Stimulated activated CD4-positive, alpha-beta T cell treated with anti-CD3 and anti-CD28 coated beads, Interleukin-1b, Interleukin-23, amount 100 ng/mL, for 1 hour (primary cell): ENCODE measurements around the gene GEMIN5.
A peak's percentile ranks its signal among the peaks of the same experiment; 100 is the strongest.
"Not testable (repeated sequence)": the region's sequence is repeated elsewhere in the genome, so short reads cannot be mapped to it uniquely, and the experiment has no call there.

Experiments
- DNase-seq, 2 donors: peaks; one replicate each; pipeline ENCODE4 v3.0.0-alpha.2; 2020; ENCODE audit warnings: low read depth in 2 of 2

GEMIN5 gene

GRCh38 chr5:154937718-154938466 lies at the start of gene GEMIN5:
GEMIN5 (minus strand) TSS chr5:154938211; CDS start chr5:154938133, 78 bp downstream.
- DNase-seq = peak; percentile 44 to 70

GRCh38 chr5:154986151-154986550 lies 48.1 kb upstream of the GEMIN5 start:
- no peak for DNase-seq

DNA sequence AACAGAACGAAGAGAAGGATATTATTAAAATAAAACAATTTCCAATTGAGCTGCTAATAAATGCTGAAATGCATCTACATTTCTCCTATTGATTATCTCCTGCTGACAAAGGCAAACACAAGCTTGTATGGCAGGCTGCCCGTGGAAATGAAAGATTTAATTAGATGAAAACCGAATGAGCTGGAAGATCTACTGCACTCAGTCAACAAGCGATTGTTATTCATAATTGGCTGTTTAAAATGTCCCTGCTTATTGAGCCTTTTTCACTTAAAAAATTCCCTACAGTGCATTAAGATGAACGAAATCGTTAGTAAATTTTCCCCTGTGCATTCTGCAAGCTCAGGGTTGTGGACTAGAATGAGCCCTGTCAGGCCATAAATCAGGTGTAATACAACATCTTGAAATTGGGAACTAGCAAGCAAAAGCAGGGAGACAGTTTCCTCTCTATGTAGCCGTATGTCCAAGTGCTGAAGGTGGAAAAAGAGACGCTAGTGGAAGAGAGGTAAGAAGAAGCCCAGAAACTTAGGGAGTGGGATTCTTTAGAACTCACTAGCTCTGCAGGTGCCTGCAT lies 47.0 kb upstream of the GEMIN5 start:
- DNase-seq = no peak

- DNase-seq = not testable (repeated sequence)
Observed at GRCh38 chr5:154978294-154978693, 40.3 kb upstream of the GEMIN5 start.

DNA sequence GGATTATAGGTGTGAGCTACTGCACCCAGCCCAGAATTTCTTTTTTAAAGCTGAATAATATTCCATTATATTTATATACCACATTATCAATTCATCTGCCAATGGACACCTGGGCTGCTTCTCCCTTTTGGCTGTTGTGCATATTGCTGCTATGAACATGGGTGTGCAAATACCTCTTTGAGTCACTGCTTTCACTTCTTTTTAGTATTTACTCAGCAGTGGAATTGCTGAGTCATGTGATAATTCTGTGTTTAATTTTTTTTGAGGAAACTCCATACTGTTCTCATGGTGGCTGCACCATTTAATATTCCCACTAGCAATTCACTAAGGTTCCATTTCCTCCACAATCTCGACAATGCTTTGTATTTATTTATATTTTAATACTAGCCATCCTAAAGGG lies 39.4 kb upstream of the GEMIN5 start:
- DNase-seq = no peak

- not testable (repeated sequence) for DNase-seq
Observed at GRCh38 chr5:154976082-154976481, 38.1 kb upstream of the GEMIN5 start.

DNA sequence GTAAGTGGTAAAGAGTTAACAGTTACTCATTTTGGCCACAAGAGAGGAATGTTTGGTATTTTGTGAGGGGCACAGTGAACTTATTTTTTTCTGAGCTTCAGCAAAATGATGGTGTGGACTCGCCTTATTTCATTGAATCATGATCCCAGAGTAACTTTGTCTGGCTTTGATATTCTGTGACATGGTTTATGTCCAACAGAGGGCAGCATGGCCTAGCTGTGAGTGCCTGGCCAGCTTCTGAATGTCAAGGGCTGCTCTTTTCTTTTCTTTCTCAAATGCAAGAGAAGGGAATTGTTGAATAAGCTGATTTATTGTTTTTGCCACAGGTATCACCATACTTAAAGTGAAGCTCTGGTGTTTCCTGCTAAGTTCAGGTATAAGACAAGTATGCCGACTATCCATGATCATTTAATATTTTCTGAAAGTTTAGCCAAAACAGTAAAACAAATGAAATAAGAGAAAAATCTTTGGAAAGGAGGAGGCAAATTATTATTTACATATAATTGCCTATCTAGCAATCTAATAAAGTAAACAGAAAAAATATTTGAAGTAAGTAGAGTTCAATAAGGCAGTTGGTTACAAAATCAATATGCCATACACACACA lies 34.6 kb upstream of the GEMIN5 start:
- DNase-seq = no peak

DNA sequence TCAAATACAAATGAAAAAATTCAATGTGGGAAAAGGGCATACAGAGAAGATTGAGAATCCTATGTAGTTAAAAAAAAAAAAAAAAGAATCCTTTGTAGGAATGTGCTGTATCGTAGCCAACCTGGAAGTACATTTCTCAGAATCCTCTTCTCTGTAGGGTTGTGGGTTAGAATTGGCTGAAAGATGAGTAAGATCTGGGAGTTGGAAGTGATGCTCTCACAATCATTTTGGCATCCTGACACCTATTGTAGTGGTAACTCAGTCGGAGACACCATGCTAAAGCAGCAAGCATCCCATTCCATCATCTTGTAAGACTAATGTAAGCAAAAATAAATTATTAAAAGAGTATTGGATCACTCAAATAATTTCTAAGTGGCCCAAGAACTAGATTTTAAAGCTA lies 33.5 kb upstream of the GEMIN5 start:
- no peak for DNase-seq

DNA sequence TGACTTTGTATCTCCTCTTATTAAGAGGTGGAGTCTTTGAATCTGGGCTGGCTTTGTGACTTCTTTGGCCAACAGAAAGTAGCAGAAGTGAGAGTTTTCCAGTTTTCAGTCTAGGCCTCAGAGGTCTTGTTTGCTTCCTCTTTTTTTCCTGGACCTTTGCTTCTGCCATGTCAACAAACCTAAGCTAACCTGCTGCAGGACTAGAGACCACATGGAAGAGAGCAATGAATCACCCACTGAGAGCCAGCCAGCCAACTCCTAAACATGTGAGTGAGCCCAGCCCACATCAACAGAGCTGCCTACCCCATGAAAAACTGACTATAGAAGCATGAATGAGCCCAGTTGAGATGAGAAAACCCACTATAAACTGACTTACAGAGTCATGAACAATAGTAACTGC lies 32.7 kb upstream of the GEMIN5 start:
- DNase-seq = no peak

DNA sequence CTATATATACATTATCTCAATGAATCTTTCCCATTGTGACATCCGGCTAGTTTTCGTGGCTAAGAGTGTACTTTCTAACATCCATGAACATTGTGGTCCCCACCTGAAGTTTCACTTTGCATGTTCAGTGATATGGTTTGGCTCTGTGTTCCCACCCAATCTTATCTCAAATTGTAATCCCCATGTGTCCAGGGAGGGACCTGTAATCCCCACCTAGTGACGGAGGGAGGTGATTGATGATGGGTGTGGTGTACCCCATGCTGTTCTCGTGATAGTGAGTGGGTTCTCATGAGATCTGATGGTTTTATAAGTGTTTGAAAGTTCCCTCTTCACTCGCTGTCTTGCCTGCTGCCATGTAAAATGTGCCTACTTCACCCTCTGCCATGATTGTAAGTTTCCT lies 30.9 kb upstream of the GEMIN5 start:
- DNase-seq = no peak

DNA sequence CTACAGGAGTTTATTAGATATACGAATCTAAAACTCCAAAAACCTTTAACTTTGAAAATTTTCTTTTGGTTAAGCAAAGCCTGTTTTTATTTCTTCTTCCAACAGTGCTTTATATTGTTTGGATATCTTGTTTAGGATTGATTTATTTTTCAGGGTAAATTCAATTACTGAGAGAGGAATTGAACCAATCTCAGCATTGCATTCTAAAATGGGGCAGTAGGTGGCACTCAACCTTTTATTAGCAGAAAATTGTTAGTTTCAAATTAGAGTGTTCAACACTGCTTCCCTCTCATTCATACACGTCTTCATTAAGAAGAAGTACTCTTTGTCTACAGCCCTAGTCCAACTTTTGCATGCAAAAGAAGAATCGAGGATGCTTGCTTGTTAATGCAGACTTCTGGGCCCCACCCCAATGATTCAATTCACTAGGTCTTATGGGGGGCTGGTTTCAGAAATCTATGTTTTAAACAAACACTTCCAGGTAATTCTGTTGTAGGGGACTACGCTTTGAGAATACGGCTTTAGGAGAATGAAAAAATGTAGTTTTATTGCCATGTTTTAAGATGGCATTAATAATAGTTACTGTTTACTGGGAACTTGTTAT lies 29.5 kb upstream of the GEMIN5 start:
- DNase-seq = no peak

GRCh38 chr5:154966874-154967273 lies 28.9 kb upstream of the GEMIN5 start:
- DNase-seq = no peak

- no peak for DNase-seq
Observed at GRCh38 chr5:154966081-154966841, 28.2 kb upstream of the GEMIN5 start.

- no peak for DNase-seq
Observed at GRCh38 chr5:154962494-154962893, 24.5 kb upstream of the GEMIN5 start.

DNA sequence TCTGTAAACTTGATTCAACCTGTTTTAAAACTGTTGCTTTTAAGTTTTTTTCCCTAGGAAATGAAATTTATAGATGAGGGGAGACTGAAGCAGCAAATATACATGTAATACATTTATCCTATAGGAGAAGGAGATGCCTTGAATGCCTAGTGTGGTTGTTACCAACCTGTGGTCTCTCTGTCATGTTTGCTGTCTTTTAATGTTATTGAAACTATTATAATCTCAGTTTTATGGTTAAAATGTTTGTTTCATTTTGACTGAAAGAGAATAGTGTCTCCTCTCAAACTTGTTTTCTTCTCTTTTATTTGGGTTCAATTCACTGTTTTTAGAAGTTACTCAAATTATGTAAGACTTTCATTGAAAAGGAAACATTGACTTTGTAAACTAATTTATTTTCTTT lies 18.7 kb upstream of the GEMIN5 start:
- DNase-seq = no peak

- no peak for DNase-seq
Observed at GRCh38 chr5:154949781-154950180, 11.8 kb upstream of the GEMIN5 start.

GRCh38 chr5:154948313-154948712 lies 10.3 kb upstream of the GEMIN5 start:
- no peak for DNase-seq

GRCh38 chr5:154947778-154948177 lies 9.8 kb upstream of the GEMIN5 start:
- DNase-seq = no peak

- no peak for DNase-seq
Observed at GRCh38 chr5:154945695-154946301, 7.8 kb upstream of the GEMIN5 start.

- no peak for DNase-seq
Observed at GRCh38 chr5:154944716-154945115, 6.7 kb upstream of the GEMIN5 start.

GRCh38 chr5:154943527-154943926 lies 5.5 kb upstream of the GEMIN5 start:
- no peak for DNase-seq
